Activated T-cell treated with anti-CD3 and anti-CD28 coated beads for 24 hours (primary cell): ENCODE results near the gene RABGAP1L.

Source experiments
- DNase-seq: peaks from one replicate; pipeline ENCODE4 v3.0.0-alpha.2; 2020; ENCODE audit warnings: low read depth

RABGAP1L gene

GRCh38 chr1:174939775-174940545 lies 780.6 kb downstream of the RABGAP1L start:
- DNase-seq, result no peak

DNA sequence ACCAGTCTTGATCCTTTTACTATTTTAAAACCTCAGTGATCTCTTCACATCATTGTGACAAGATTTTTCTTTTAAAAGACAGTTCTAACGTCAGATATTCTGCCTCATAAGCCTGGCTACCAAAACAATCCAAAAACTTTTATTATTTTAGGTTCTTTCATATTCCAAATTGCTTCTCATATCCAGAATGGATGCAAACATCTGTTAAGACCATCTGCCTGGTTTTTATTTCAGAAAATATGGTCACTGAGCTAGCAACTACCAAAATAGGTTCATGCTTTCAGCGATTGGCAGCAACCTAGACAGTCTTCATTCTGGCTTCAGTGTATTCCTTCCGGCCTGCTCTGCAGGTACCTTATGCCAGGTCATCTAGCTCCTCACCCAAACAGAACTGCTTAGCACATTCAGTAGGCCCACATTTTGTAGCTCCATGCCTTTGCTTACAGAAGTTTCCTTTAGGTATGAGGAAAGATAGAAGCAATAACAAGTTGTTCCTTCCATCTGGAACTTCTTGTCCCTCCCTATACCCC lies 781.4 kb downstream of the RABGAP1L start:
- no peak for DNase-seq

DNA sequence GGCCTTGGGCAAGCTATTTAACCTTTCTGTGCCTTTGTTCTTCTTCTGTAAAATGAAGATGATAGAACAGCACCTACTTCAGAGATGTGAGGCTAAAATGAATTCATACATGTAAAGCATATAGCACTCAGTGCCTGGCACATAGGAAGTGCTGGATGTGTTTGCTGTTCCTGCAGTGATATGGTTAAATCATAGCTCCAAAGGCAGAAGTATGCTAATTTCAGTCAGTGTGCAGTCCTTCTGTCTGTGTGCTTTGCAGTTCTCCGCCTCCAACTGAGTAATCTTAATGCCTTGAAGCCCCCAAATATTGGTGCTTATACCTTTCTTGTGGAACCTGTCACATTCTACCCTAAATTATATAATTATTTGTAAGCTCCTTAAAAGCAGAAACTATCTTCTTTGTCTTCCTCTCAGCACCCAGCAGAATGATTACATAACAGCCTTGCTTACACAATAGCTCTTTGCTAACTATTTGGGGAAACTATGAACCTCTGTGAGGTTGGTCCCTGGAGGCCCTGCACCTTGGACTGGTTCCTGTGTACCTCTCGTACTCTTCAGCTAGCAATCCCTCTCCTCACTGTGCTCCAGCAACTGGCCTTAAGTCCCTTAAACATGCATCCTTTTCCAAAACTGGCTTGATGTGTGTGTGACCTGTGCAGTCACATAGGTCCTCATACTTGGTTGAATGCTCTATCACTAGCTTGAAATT lies 783.4 kb downstream of the RABGAP1L start:
- no peak for DNase-seq

- no peak for DNase-seq
These were observed 786.7 kb downstream of the RABGAP1L start for GRCh38 chr1:174946031-174946430.

GRCh38 chr1:174949061-174949460 lies 789.7 kb downstream of the RABGAP1L start:
- no peak for DNase-seq

GRCh38 chr1:174949645-174950044 lies 790.3 kb downstream of the RABGAP1L start:
- DNase-seq, result no peak

DNA sequence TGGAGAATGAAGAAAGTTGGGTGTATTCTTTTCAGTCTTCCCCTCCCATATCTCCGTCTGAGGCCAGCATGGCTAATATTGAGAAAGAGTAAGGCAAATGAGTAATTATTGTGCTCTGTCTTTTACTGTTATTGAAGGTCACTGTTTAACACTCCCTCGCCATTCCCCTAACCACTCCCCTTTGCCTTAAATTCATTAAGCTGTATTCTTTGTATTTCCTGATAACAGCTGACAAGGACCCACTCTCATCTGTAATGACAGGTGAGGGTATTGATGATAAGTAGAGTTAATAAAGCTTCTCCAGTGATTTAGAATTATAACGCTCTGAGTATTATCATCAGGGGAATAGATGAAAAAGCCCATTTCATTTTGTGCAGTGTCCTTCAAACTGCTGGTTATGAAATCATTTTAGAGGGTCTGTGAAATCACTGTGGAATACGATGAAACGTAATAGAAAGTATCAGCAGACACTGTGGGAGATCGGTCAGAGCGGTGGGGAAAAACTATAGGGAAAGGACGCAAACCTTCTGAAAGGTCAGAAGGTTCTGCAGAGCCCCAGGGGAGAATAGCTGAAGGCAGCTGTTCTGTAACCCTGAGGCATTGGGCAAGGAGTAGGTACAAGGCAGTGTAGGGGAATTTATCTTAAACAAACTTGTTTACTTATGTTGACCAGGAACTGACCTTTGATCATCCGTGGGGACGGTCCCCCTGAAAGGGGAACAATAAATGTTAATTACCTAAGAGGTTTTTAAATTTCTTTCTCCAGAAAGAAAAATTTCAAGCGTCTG lies 794.2 kb downstream of the RABGAP1L start:
- no peak for DNase-seq

DNA sequence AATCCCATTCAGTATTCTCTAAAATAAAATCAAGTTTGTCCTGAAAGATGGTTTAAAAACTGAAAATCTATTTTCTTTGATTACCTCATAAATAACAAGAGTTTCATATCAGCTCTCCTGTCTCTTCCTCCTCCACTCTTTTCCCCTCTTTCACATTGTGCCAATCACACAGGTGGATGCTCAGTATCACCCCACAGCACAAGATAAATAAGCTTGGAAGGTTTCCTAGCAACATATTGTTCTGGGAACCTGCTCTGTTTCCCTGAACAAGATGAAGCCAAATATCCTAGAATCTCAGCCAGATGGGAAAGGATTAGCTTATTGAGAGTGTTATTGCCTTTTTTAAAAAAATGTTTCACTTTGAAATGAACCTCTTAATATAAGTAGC lies 794.7 kb downstream of the RABGAP1L start:
- no peak for DNase-seq

GRCh38 chr1:174954671-174955669 lies 795.6 kb downstream of the RABGAP1L start:
- DNase-seq, result no peak

DNA sequence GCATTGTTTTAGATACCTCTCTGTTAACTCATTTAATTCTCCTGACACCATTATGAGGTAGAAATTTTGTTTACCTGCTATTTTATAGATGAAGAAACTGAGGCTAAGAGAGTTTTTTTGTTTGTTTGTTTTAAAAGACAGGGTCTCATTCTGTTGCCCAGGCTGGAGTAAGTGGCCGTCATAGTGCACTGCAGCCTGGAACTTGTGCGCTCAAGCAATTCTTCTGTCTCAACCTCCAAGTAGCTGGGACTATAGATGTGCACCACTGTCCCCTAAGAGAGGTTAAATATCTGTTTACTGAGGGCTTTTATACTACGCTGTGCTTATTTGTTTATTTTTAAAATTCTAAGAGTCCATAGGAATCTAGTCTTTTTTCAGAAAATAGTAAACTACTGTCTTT lies 796.8 kb downstream of the RABGAP1L start:
- no peak for DNase-seq

DNA sequence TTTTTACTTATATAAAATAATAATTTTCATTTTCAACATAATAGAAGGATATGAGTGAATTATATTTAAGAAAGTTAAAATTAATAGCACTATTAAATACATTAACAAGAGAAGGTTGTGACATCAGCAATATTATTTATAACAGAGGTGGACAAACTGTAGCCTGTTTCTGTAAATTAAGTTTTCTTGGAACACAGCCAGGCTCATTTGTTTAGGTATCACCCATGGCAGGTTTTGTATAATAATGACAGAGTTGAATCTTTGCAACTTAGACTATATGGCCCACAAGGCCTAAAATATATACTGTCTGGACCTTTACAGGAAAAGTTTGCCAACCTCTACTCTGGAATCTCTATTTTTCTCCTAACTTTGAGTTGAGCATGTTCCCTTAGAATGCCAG lies 797.7 kb downstream of the RABGAP1L start:
- no peak for DNase-seq

DNA sequence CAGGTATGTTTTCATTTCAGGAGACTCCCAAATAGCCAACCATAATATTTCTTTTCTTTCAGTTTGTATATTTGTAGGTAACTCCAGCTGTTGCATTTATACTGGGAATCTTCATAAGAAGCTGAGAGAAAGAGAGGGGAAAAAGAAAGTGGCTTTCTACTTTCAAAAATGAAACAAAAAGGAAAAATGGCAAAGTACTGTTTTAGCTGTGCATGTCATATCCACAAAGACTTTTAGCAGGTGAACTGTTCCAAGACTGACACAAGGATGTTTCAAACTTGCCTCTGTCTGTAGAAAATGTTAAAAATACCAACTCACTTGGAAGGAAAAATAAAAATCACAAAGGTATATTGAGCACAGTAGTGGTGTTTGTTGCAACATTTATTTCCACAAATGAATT lies 798.5 kb downstream of the RABGAP1L start:
- DNase-seq, result no peak

- DNase-seq, result no peak
These were observed 799.1 kb downstream of the RABGAP1L start for GRCh38 chr1:174958396-174958795.

DNA sequence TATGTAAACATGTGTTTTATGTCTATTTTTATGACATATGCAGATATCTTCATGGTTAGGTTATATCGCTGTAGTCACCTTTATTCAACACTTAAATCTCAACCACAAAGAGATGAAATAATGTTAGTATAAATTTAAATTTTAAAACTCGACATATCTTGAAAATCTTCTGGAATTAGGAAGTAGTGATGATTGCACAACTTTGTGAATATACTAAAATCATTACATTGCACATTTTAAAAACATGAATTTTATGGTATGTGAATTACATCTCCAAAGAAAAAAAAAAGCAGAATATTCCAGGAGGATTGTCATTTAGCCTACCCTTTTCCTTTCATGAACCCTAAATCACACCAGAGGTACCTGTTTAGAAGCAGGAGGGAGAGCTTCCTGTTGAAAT lies 801.0 kb downstream of the RABGAP1L start:
- DNase-seq, result no peak

GRCh38 chr1:174963529-174964125 lies 804.3 kb downstream of the RABGAP1L start:
- DNase-seq, result no peak

DNA sequence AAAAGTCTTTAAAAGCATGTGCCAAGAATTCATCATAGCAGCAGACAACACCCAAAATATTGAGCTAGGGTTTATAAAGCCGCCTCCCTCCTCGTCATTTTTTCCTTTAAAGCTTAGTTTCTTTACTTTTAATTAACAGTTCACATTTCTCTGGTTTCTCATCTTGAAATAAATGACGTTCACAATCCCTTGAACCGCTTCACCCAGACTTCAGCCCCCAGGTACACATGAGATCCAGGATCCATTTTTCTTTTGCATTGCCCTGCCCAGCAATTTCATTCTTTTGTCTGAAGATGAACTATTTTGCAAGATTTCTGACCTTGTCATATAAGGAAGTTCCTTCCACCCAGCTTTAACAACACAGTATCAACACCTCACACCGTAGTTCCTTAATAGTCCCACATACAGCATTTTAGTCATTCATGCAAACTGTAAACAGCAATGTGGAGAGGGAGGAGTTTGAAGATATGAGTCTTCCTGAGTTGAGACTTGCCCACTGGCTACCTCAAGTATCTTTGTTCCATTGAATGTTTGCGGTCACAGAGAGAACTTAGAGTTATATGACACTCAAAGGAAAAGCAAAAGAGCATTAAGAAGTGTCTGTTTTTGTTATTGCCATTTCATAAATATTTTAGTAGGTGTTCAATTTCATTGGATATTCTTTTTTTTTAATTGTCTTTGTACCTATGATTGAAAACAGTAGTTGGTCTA lies 805.1 kb downstream of the RABGAP1L start:
- DNase-seq, result no peak

DNA sequence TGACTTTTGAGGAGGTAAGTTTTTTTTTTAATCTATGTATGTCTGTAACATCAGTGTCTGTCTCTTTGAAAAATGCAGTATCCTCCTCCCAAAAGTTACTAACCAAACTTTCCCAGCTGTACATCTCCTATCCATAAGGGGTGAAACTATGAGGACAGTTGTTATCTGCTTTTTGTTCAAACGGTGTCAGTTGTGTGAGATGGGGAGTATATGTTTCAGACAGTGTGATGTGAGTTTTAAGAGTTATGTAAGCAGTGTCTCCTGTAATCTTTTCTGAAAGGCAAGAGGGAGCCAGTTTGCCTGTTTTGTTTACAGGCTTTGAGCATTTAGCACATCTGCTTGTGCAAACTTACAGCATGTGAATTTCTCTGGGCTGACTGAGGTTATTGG lies 805.6 kb downstream of the RABGAP1L start:
- no peak for DNase-seq

GRCh38 chr1:174965362-174966007 lies 806.2 kb downstream of the RABGAP1L start:
- DNase-seq, result no peak

GRCh38 chr1:174966008-174966572 lies 806.8 kb downstream of the RABGAP1L start:
- no peak for DNase-seq
